ENCODE data around the gene TNRC18. TPM values are rescaled to one million over a fixed set of nuclear protein-coding genes. Genes with fewer than 3 reads are reported as not detected.

TNRC18 gene
- total RNA-seq, 1 donor from 2014 or later, result 91.8 TPM

GRCh38 chr7:5439209-5439571, 15.6 kb upstream of the TNRC18 start:
- Mint-ChIP-seq H3K27ac (ENCODE audit: unreplicated experiment) (no peak overlapping the region), H3K4me1 (ENCODE audit: unreplicated experiment) (peaks cover 15% of the 10 kb centered on the region), H3K4me3 (ENCODE audit: unreplicated experiment) (no peak overlapping the region), H3K27me3 (ENCODE audit: unreplicated experiment) (peaks cover 1% of the 10 kb centered on the region), H3K9me3 (ENCODE audit: unreplicated experiment) (no peaks in the 10 kb centered on the region), H3K36me3 (ENCODE audit: low read depth, unreplicated experiment) (peaks cover 18% of the 10 kb centered on the region)
- DNase-seq (ENCODE audit: low spot score), result no peak
- no peak for TF ChIP-seq CTCF (IDR thresholded peaks at IDR 0.05; ENCODE audit: unreplicated experiment)

- H3K27ac Mint-ChIP-seq (ENCODE audit: unreplicated experiment), result no peak overlapping the region
- H3K4me1 Mint-ChIP-seq (ENCODE audit: unreplicated experiment), result peaks cover 15% of the 10 kb centered on the region
- peaks cover 18% of the 10 kb centered on the region for H3K36me3 Mint-ChIP-seq (ENCODE audit: low read depth, unreplicated experiment)
- no peak for TF ChIP-seq CTCF (IDR thresholded peaks at IDR 0.05; ENCODE audit: unreplicated experiment)
- no peaks in the 10 kb centered on the region for H3K9me3 Mint-ChIP-seq (ENCODE audit: unreplicated experiment)
- no peak for DNase-seq (ENCODE audit: low spot score)
- H3K27me3 Mint-ChIP-seq (ENCODE audit: unreplicated experiment), result peaks cover 1% of the 10 kb centered on the region
- H3K4me3 Mint-ChIP-seq (ENCODE audit: unreplicated experiment), result no peak overlapping the region
Observed at GRCh38 chr7:5437987-5438386, 14.4 kb upstream of the TNRC18 start.

- Mint-ChIP-seq H3K4me1 (ENCODE audit: unreplicated experiment) (peaks cover 14% of the 10 kb centered on the region), H3K9me3 (ENCODE audit: unreplicated experiment) (no peaks in the 10 kb centered on the region), H3K27ac (ENCODE audit: unreplicated experiment) (no peak overlapping the region), H3K4me3 (ENCODE audit: unreplicated experiment) (no peak overlapping the region), H3K27me3 (ENCODE audit: unreplicated experiment) (peaks cover under 1% of the 10 kb centered on the region), H3K36me3 (ENCODE audit: low read depth, unreplicated experiment) (peaks cover 22% of the 10 kb centered on the region)
- no peak for TF ChIP-seq CTCF (IDR thresholded peaks at IDR 0.05; ENCODE audit: unreplicated experiment)
- no peak for DNase-seq (ENCODE audit: low spot score)
Observed at GRCh38 chr7:5437348-5437892, 13.8 kb upstream of the TNRC18 start.

GRCh38 chr7:5436003-5436678, 12.5 kb upstream of the TNRC18 start:
- Mint-ChIP-seq H3K9me3 (ENCODE audit: unreplicated experiment) (no peaks in the 10 kb centered on the region), H3K36me3 (ENCODE audit: low read depth, unreplicated experiment) (peaks cover 32% of the 10 kb centered on the region), H3K27me3 (ENCODE audit: unreplicated experiment) (peaks cover 7% of the 10 kb centered on the region), H3K27ac (ENCODE audit: unreplicated experiment) (no peak overlapping the region), H3K4me1 (ENCODE audit: unreplicated experiment) (peaks cover 9% of the 10 kb centered on the region), H3K4me3 (ENCODE audit: unreplicated experiment) (no peak overlapping the region)
- DNase-seq (ENCODE audit: low spot score), result no peak
- TF ChIP-seq CTCF (IDR thresholded peaks at IDR 0.05; ENCODE audit: unreplicated experiment), result no peak

GRCh38 chr7:5435291-5436002, 11.8 kb upstream of the TNRC18 start:
- TF ChIP-seq CTCF (IDR thresholded peaks at IDR 0.05; ENCODE audit: unreplicated experiment), result no peak
- no peak overlapping the region for H3K27ac Mint-ChIP-seq (ENCODE audit: unreplicated experiment)
- peaks cover 6% of the 10 kb centered on the region for H3K4me1 Mint-ChIP-seq (ENCODE audit: unreplicated experiment)
- H3K4me3 Mint-ChIP-seq (ENCODE audit: unreplicated experiment), result no peak overlapping the region
- peaks cover 8% of the 10 kb centered on the region for H3K27me3 Mint-ChIP-seq (ENCODE audit: unreplicated experiment)
- no peak for DNase-seq (ENCODE audit: low spot score)
- peaks cover 28% of the 10 kb centered on the region for H3K36me3 Mint-ChIP-seq (ENCODE audit: low read depth, unreplicated experiment)
- H3K9me3 Mint-ChIP-seq (ENCODE audit: unreplicated experiment), result no peaks in the 10 kb centered on the region
